Measurements from ENCODE around the gene TAPT1.
A peak's percentile ranks its signal among the peaks of the same experiment; 100 is the strongest.

Gene TAPT1

DNA sequence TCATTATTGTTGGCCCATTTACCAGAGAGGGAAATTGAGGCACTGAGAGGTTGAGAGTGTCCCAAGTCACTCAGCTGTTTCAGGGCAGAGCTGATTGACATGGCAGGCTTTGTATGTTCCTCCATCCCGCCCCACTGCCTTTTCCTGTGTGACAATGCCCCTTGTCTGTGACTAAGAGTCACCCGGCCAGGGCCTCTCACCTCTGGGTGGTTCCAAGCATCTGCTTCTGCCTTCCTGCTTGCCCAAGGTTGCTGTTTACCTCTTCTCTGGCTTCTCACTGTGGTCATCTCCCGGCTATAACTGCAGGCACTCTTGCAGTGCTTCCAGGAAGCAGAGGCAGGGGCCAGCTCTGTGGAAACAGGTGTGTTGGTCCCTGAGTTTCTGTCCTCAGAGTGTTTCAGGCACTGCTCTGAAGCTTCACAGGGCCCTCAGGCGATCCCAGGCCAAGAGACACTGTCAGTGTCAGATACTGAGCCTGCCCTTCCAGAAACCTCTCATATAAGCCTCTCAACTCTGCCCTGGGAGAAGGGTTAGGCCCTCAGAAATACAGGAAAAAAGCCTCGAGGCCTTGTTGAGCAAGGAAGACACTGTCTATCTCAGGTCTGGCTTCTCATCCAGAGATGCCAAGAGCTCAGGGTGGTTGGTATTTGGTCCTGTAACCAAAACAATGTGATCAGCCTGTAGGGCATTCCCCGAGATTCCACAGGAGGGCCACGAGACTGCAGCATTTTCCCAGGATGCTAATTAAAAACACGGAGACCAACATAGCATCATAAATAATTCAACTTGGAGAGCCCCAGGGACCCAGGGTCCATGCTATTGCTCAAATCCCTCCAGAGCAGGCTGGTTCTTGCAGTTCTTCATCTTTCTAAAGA is 100.5 kb downstream of the TAPT1 start:
- DNase-seq: peak; percentile 55

DNA sequence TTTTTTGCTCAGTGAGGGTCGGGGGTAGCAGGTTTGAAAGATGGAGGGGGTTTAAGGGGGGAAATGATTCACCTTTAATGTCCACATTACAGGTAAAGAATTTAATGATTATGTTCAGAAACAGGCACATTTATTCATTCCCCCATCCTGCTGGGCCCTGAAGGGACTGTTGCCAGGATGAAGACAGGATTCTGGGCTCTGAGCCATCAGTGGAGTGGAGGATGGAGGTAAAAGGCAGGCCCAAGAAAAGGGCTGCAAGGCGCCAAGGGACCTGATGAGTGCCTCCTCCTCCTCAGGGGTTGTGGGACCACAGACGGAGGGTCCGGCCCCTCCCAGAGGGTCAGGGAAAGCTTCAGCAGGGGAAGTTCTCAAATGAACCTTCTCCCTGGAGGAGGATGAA is 102.0 kb downstream of the TAPT1 start:
- no peak for DNase-seq

GRCh38 chr4:16123356-16124084 is 102.8 kb downstream of the TAPT1 start:
- DNase-seq: no peak

GRCh38 chr4:16122784-16123183 is 103.5 kb downstream of the TAPT1 start:
- no peak for DNase-seq

DNA sequence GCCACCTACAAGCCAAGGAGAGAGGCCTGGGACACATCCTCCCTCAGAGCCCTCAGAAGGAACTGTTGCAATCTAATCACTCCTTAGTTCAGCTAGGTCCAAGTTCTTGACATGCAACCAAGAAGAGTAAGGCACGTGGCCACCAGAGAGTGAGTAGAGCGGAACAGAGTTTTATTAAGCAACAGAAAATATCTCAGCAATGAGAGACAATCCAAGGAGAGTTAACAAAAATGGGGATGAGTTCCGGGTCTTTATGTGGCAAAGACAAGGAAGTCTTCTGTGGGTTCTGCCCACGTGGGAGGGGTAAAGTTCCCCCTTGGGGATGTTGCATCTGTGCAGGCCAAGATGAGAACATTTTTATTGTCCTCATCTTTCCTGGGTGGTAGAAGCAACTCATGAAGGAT is 104.0 kb downstream of the TAPT1 start:
- no peak for DNase-seq

DNA sequence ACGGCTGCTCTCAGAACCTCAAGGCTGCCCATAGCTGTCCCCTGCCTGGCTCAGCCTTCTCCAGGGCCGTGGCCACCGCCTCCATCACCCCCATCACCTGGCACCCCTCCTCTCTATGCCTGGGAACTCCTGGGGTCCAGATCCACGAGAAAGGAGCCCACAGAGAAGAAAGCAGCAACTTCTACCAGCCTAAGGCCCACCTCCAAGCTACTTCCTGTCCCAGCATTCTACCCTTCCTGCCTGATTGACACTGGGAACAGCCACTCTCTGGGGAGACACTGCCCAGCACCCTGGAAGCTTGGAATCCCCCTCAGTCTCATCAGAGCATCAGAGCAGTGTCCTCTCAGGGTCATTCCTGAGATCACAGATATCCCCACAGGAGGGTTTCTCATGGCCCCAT is 105.6 kb downstream of the TAPT1 start:
- no peak for DNase-seq

DNA sequence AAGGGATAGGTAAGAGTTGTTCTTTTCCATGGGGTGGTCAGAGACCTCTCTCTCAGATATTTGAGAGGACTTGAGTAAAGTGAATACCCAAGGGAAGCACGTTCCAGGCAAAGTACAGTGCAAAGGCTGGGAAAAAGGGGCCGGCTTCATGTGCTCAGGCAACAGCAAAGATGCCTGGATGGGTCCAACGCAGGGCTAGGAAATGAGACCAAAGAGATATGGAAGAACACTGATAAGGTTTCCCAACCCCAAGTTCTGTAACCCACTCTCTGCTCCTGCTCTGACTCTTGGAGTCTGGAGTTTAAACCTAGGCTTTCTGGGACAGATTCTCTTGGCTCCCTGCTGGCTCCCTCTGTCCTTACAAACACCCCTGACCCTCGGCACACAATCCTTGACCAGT is 106.3 kb downstream of the TAPT1 start:
- no peak for DNase-seq

GRCh38 chr4:16118090-16118489 is 108.2 kb downstream of the TAPT1 start:
- no peak for DNase-seq

- no peak for DNase-seq
Measured at GRCh38 chr4:16117164-16117563, 109.1 kb downstream of the TAPT1 start.

GRCh38 chr4:16116493-16116990 is 109.7 kb downstream of the TAPT1 start:
- no peak for DNase-seq

GRCh38 chr4:16116019-16116418 is 110.3 kb downstream of the TAPT1 start:
- DNase-seq: no peak

DNA sequence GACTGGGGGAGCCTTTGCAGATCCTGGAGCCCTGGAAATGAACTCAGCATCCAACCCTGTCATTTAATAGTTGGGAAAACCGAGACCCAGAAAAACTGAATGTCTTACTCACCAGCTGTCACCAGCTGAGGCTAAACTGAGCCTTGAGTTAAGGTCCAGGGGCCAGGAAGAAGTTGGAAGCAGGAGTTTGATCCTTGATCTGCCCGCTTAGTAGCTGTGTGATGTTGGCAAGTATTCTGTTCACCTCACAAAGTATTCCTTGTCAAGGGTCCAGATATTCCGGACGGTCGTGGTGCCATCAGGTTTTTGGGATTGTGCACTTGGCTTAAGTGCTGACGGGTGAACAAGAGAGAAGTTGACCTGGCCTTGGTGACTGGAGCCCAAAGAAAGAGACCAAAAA is 111.7 kb downstream of the TAPT1 start:
- no peak for DNase-seq

GRCh38 chr4:16113741-16114140 is 112.5 kb downstream of the TAPT1 start:
- no peak for DNase-seq

DNA sequence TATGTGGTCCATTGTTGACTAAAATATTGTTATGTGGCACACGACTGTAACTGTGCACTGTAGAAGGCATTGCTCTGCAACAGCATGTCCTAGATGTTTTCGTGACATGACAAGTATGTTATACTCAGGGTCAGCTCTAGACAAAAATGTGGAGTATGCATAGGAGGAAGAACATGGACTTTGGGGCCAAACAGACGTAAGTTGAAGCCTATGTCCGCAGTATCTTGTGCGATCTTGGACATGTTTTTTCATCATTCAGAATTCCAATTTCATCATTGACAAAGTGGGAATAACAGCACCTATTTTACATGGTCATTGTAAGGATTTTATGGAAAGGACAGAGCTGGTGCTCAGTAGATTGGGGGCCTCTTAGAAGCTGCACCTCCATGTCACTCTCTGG is 114.7 kb downstream of the TAPT1 start:
- DNase-seq: no peak

- no peak for DNase-seq
Measured at GRCh38 chr4:16110661-16111290, 115.5 kb downstream of the TAPT1 start.
